B cell (primary cell): ENCODE results near the gene AKR7A2. TPM values are rescaled to one million over a fixed set of nuclear protein-coding genes. Genes with fewer than 3 reads are reported as not detected.

ENCODE experiments used
- ATAC-seq: fragments of 200-7000 bp; cut with Tn5 transposase; one replicate; pipeline ENCODE4 v1.10.0; 2021; ENCODE audit warnings: low read depth, mild to moderate bottlenecking, moderate number of reproducible peaks, moderate library complexity
- CTCF ChIA-PET: fragments of 350-600 bp; sonication (Branson Sonifier 250); formaldehyde crosslinking; loops from one replicate; lab custom pipeline; 2021; ENCODE audit warnings: antibody characterized with exemption, inconsistent platforms; lab: Charles Lee
- POLR2A ChIA-PET: fragments of 350-600 bp; sonication (Branson Sonifier 250); formaldehyde crosslinking; loops from one replicate; lab custom pipeline; 2021; ENCODE audit warnings: antibody characterized with exemption; lab: Charles Lee
- DNase-seq: peaks from one replicate; pipeline ENCODE4 v3.0.0; 2013
- H2AFZ ChIP-seq: 2 replicates; pipeline ENCODE4 v1.6.1; 2012; ENCODE audit warnings: mild to moderate bottlenecking, low read depth, low read length; ENCODE audit not compliant: insufficient read depth, poor library complexity, severe bottlenecking
- H3K27ac ChIP-seq, 2 donors: 1 replicate in 1 of 2; 2 replicates in 1 of 2; pipeline ENCODE4 v1.5.1; 2012 to 2013; ENCODE audit warnings: low read length in 2 of 2, mild to moderate bottlenecking in 2 of 2, moderate library complexity in 1 of 2
- H3K27me3 ChIP-seq, 4 experiments: fragments of 200-600 bp in 1 of 4; sonication (generic) in 1 of 4; replicated peaks in 1 of 4; 1 replicate in 2 of 4; 2 replicates in 2 of 4; pipeline versions ENCODE4 v1.6.1 to v1.7.0; 2013 to 2016; ENCODE audit warnings: low read length in 3 of 4, mild to moderate bottlenecking in 2 of 4, mixed read lengths in 1 of 4, moderate library complexity in 1 of 4; ENCODE audit not compliant: insufficient read depth in 4 of 4, control insufficient read depth in 3 of 4; ENCODE audit errors: control extremely low read depth in 1 of 4
- H3K36me3 ChIP-seq, 2 experiments: replicated peaks in 1 of 2; 1 replicate in 1 of 2; 2 replicates in 1 of 2; pipeline versions ENCODE4 v1.6.1 to v1.7.1; 2013; ENCODE audit warnings: low read length in 1 of 2; ENCODE audit not compliant: insufficient read depth in 2 of 2, control insufficient read depth in 1 of 2; ENCODE audit errors: control extremely low read depth in 1 of 2, extremely low read depth in 1 of 2
- H3K4me1 ChIP-seq, 2 donors: fragments of 200-600 bp in 1 of 2; sonication (generic) in 1 of 2; 1 replicate in 1 of 2; 2 replicates in 1 of 2; pipeline versions ENCODE4 v1.5.1 to v1.6.1; 2013 to 2017; ENCODE audit warnings: low read length in 2 of 2; ENCODE audit not compliant: control insufficient read depth in 2 of 2, insufficient read depth in 2 of 2
- H3K4me2 ChIP-seq: replicated peaks from 2 replicates; pipeline ENCODE3; 2012; ENCODE audit warnings: mild to moderate bottlenecking, low read depth, low read length; ENCODE audit not compliant: poor library complexity, severe bottlenecking
- H3K4me3 ChIP-seq, 5 experiments: fragments of 200-600 bp in 1 of 5; sonication (generic) in 1 of 5; 1 replicate in 3 of 5; 2 replicates in 2 of 5; pipeline versions ENCODE4 v1.5.1 to v1.7.0; 2011 to 2016; ENCODE audit warnings: low read length in 4 of 5, mild to moderate bottlenecking in 4 of 5, low read depth in 2 of 5, control low read depth in 1 of 5, moderate library complexity in 1 of 5; ENCODE audit not compliant: insufficient read depth in 1 of 5; ENCODE audit errors: control extremely low read depth in 1 of 5, extremely low read depth in 1 of 5
- H3K79me2 ChIP-seq: fragments of 200-600 bp; sonication (generic); one replicate; pipeline ENCODE4 v1.6.0; 2016; ENCODE audit warnings: low read length; ENCODE audit not compliant: control insufficient read depth, insufficient read depth
- H3K9ac ChIP-seq: fragments of 200-600 bp; sonication (generic); 2 replicates; pipeline ENCODE4 v1.6.1; 2017; ENCODE audit warnings: mild to moderate bottlenecking, low read length, moderate library complexity
- H3K9me3 ChIP-seq, 3 donors: one replicate each; pipeline versions ENCODE4 v1.6.1 to v1.7.1; 2013; ENCODE audit warnings: low read length in 2 of 3; ENCODE audit not compliant: control insufficient read depth in 2 of 3, insufficient read depth in 1 of 3; ENCODE audit errors: control extremely low read depth in 1 of 3
- H4K20me1 ChIP-seq: 2 replicates; pipeline ENCODE4 v1.6.0; 2012; ENCODE audit warnings: mild to moderate bottlenecking, low read length; ENCODE audit not compliant: insufficient read depth, control insufficient read depth, poor library complexity, severe bottlenecking
- H3K27ac Mint-ChIP-seq: one replicate; pipeline ENCODE4 v1.8.0; 2021; ENCODE audit warnings: mixed read lengths
- H3K27me3 Mint-ChIP-seq: one replicate; pipeline ENCODE4 v1.8.0; 2021; ENCODE audit warnings: mixed read lengths
- H3K4me1 Mint-ChIP-seq: one replicate; pipeline ENCODE4 v1.8.0; 2021; ENCODE audit warnings: mixed read lengths
- H3K4me3 Mint-ChIP-seq: one replicate; pipeline ENCODE4 v1.8.0; 2021; ENCODE audit warnings: mixed read lengths
- H3K9me3 Mint-ChIP-seq: one replicate; pipeline ENCODE4 v1.8.0; 2022; ENCODE audit warnings: mixed read lengths; ENCODE audit not compliant: insufficient read depth
- EZH2 ChIP-seq: IDR thresholded peaks from 2 replicates; pipeline ENCODE4 v1.6.1; 2012; ENCODE audit warnings: borderline replicate concordance, low read depth, mild to moderate bottlenecking, moderate library complexity, low read length; ENCODE audit not compliant: insufficient read depth, poor library complexity, severe bottlenecking
- WGBS: methylation state at CpG from one replicate; pipeline ENCODE4 v1.1.5; 2013; ENCODE audit warnings: missing lambda C conversion rate; ENCODE audit not compliant: insufficient coverage; 5-methylcytosine and 5-hydroxymethylcytosine counted together
- intact Hi-C: fragments of 100-400 bp; cut with micrococcal nuclease; formaldehyde crosslinking; loops from one replicate; pipeline ENCODE4 v1.10.0; 2022
- polyA plus RNA-seq: library from polyadenylated mRNA; depleted of rRNA; stranded (reverse); fragments of >200 nt; gene quantifications from 2 replicates; pipeline ENCODE4 v1.2.3, GENCODE V29; 2012
- total RNA-seq, 2 donors: library from RNA; stranded (reverse); fragments of 120-200 nt in 1 of 2; gene quantifications; 1 replicate in 1 of 2; 2 replicates in 1 of 2; pipeline versions ENCODE4 v1.2.3 to v1.2.4, GENCODE V29; 2013 to 2022
- TF ChIP-seq, protein P1 (sequence below): fragments of 200-600 bp; IDR thresholded peaks from one replicate; pipeline ENCODE4 v1.8.0; 2022; ENCODE audit warnings: antibody characterized with exemption, mild to moderate bottlenecking

AKR7A2 gene
- total and polyA plus RNA-seq, 2 donors (not counting 1 experiment from before 2014, with no cell fraction given), result 23.7 to 32.1 TPM

GRCh38 chr1:19300211-19300610 lies 11.7 kb downstream of the AKR7A2 start:
- peaks cover under 1% of the 10 kb centered on the region for H3K9me3 Mint-ChIP-seq
- ChIA-PET POLR2A (no interaction called here), CTCF (no interaction called here)
- no peak overlapping the region for H3K27ac ChIP-seq
- DNase-seq, result no peak
- no peak overlapping the region for H3K4me3 Mint-ChIP-seq
- ATAC-seq, result no peak
- no peaks in the 10 kb centered on the region for H3K27me3 ChIP-seq
- no peaks in the 10 kb centered on the region for H3K79me2 ChIP-seq
- no peaks in the 10 kb centered on the region for H3K4me1 ChIP-seq
- 100% methylated on average over 2 of the region's 2 CpGs for WGBS
- H3K36me3 ChIP-seq, result peaks cover 6 to 25% of the 10 kb centered on the region in 2 experiments
- no peak overlapping the region for H2AFZ ChIP-seq
- no peak overlapping the region for H3K4me2 ChIP-seq
- intact Hi-C loops, result no loop called here
- TF ChIP-seq, protein P1, sequence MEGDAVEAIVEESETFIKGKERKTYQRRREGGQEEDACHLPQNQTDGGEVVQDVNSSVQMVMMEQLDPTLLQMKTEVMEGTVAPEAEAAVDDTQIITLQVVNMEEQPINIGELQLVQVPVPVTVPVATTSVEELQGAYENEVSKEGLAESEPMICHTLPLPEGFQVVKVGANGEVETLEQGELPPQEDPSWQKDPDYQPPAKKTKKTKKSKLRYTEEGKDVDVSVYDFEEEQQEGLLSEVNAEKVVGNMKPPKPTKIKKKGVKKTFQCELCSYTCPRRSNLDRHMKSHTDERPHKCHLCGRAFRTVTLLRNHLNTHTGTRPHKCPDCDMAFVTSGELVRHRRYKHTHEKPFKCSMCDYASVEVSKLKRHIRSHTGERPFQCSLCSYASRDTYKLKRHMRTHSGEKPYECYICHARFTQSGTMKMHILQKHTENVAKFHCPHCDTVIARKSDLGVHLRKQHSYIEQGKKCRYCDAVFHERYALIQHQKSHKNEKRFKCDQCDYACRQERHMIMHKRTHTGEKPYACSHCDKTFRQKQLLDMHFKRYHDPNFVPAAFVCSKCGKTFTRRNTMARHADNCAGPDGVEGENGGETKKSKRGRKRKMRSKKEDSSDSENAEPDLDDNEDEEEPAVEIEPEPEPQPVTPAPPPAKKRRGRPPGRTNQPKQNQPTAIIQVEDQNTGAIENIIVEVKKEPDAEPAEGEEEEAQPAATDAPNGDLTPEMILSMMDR, result no peak
- no peak for TF ChIP-seq EZH2
- H3K27ac Mint-ChIP-seq, result no peak overlapping the region
- no peaks in the 10 kb centered on the region for H4K20me1 ChIP-seq
- H3K4me1 Mint-ChIP-seq, result no peaks in the 10 kb centered on the region
- H3K9ac ChIP-seq, result no peak overlapping the region
- H3K4me3 ChIP-seq, result no peak overlapping the region
- no peaks in the 10 kb centered on the region for H3K27me3 Mint-ChIP-seq
- peaks cover 0 to 10% (median 8%) of the 10 kb centered on the region in 3 donors for H3K9me3 ChIP-seq

DNA sequence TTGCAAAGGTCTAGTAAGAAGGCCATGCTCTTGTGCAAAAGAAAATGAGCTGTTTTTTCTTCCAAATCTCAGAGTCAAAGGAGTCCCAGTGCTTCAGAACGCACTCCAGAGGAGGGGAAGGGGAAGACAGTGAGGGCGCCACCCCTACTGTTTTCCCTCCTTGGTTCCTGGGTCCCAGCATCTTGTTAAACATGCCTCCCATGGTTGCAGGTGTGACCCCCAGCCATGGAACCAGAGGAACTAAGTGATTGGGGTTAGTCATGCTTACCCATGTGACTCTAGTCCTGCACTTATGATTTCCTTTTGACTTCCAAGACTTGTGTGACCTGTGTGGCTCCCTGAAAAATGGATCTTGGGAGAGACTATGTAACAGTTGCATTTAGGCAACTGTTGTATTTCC lies 17.3 kb downstream of the AKR7A2 start:
- TF ChIP-seq, protein P1, result no peak
- intact Hi-C loops, result no loop called here
- Histone ChIP-seq H3K4me3 (no peak overlapping the region), H3K27ac (no peak overlapping the region), H3K4me1 (no peaks in the 10 kb centered on the region), H3K36me3 (no peaks in the 10 kb centered on the region), H3K27me3 (peaks cover 0 to 3% (median 1%) of the 10 kb centered on the region in 4 experiments), H2AFZ (no peak overlapping the region), H3K9ac (no peak overlapping the region), H3K9me3 (peaks cover 0 to 42% (median 25%) of the 10 kb centered on the region in 3 donors), H3K79me2 (no peaks in the 10 kb centered on the region), H3K4me2 (no peak overlapping the region), H4K20me1 (no peaks in the 10 kb centered on the region)
- 100% methylated on average over 1 of the region's 2 CpGs for WGBS
- peaks cover 8% of the 10 kb centered on the region for H3K9me3 Mint-ChIP-seq
- no peak for ATAC-seq
- DNase-seq, result no peak
- peaks cover 6% of the 10 kb centered on the region for H3K27me3 Mint-ChIP-seq
- H3K4me3 Mint-ChIP-seq, result no peak overlapping the region
- H3K4me1 Mint-ChIP-seq, result no peaks in the 10 kb centered on the region
- ChIA-PET POLR2A (no interaction called here), CTCF (no interaction called here)
- no peak overlapping the region for H3K27ac Mint-ChIP-seq
